22Rv1 (cell line): ENCODE results near the gene CFAP107.

ENCODE experiments used
- H3K27ac ChIP-seq: fragments of 450-650 bp; 2 replicates; pipeline ENCODE4 v1.5.1; 2017
- CTCF ChIP-seq: fragments of 450-650 bp; IDR thresholded peaks from 2 replicates; pipeline ENCODE4 v1.5.1; 2017; ENCODE audit warnings: mild to moderate bottlenecking
- ZFX ChIP-seq: fragments of 450-650 bp; IDR thresholded peaks from 2 replicates; pipeline ENCODE4 v1.6.1; 2017; ENCODE audit warnings: antibody characterized with exemption, borderline replicate concordance

The CFAP107 gene

GRCh38 chr1:12809933-12810332, 63.9 kb downstream of the CFAP107 start:
- TF ChIP-seq CTCF (no peak), ZFX (no peak)
- H3K27ac ChIP-seq, result no peak overlapping the region

- TF ChIP-seq CTCF (no peak), ZFX (no peak)
Measured at GRCh38 chr1:12810691-12811408, 64.8 kb downstream of the CFAP107 start.

GRCh38 chr1:12811409-12811784, 65.4 kb downstream of the CFAP107 start:
- TF ChIP-seq CTCF, result no peak
- TF ChIP-seq ZFX, result no peak
- H3K27ac ChIP-seq, result no peak overlapping the region

More at GRCh38 chr1:12810691-12811408, 64.8 kb downstream of the CFAP107 start:
- no peak overlapping the region for H3K27ac ChIP-seq
